ENCODE data around the gene TTL. TPM values are rescaled to one million over a fixed set of nuclear protein-coding genes. Genes with fewer than 3 reads are reported as not detected.

The TTL gene
- total RNA-seq, 1 experiment from 2014 or later: 31.8 TPM

DNA sequence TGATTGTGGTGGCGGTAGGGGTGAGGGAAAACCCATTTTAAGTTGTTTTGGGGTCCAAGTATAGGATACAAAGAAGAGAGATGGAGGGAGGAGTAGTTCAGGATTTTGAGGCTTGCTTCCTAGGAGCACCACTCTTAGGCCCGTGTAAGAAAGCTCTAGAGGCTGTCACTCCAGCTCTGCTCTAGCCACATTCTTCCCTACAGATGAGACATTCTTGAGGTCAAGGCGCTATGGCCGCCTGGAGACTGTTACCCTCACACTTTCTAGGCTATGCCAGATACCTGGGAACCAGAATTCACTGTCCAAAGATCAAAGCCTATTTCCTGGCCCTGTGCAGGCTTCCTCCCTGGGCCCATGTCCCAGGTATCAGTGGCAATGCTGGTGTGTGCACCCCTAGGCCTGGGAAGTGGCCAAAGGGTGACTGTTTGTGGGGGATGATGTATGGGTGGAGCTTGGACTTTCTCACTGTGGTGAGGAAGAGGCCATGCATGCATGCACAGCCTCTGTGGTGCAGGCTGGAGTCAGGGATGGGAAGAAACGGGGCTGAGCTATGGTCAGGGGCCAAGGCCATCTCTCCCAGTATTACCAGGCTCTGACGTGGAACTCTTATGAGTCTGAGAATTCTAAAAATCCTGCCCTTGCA, 7.0 kb upstream of the TTL start:
- TF ChIP-seq, protein P1, sequence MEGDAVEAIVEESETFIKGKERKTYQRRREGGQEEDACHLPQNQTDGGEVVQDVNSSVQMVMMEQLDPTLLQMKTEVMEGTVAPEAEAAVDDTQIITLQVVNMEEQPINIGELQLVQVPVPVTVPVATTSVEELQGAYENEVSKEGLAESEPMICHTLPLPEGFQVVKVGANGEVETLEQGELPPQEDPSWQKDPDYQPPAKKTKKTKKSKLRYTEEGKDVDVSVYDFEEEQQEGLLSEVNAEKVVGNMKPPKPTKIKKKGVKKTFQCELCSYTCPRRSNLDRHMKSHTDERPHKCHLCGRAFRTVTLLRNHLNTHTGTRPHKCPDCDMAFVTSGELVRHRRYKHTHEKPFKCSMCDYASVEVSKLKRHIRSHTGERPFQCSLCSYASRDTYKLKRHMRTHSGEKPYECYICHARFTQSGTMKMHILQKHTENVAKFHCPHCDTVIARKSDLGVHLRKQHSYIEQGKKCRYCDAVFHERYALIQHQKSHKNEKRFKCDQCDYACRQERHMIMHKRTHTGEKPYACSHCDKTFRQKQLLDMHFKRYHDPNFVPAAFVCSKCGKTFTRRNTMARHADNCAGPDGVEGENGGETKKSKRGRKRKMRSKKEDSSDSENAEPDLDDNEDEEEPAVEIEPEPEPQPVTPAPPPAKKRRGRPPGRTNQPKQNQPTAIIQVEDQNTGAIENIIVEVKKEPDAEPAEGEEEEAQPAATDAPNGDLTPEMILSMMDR (IDR thresholded peaks at IDR 0.05; ENCODE audit: unreplicated experiment): no peak
- Mint-ChIP-seq H3K27ac (ENCODE audit: unreplicated experiment) (no peak overlapping the region), H3K36me3 (ENCODE audit: insufficient read depth, unreplicated experiment) (peaks cover 4% of the 10 kb centered on the region), H3K4me3 (ENCODE audit: low read depth, unreplicated experiment) (no peak overlapping the region), H3K27me3 (ENCODE audit: unreplicated experiment) (no peaks in the 10 kb centered on the region), H3K9me3 (ENCODE audit: low read depth, unreplicated experiment) (no peaks in the 10 kb centered on the region), H3K4me1 (ENCODE audit: low read depth, unreplicated experiment) (no peaks in the 10 kb centered on the region)
- DNase-seq: no peak
- intact Hi-C loops (cut with micrococcal nuclease; ENCODE audit: unreplicated experiment): no loop called here
- CTCF ChIA-PET: no interaction called here
- no TSS peak for BruUV-seq (replicated peaks)

DNA sequence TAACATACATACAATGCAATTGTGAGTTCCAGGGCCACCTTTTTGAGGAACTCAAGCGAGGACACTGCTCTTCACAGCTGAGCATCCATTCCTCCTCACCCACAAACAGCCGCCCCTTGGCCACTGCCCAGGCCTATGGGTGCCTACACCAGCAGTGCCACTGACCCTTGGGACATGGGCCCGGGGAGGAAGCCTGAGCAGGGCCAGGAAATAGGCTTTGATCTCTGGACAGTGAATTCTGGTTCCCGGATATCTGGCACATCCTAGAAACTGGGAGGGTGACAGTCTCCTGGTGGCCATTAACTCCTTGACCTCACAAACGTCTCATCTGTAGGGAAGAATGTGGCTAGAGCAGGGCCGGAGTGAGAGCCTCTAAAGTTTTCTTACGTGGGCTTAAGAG, 5.5 kb upstream of the TTL start:
- no peak overlapping the region for H3K27ac Mint-ChIP-seq (ENCODE audit: unreplicated experiment)
- TF ChIP-seq, protein P1 (IDR thresholded peaks at IDR 0.05; ENCODE audit: unreplicated experiment): no peak
- no peak for DNase-seq
- no peak overlapping the region for H3K4me3 Mint-ChIP-seq (ENCODE audit: low read depth, unreplicated experiment)
- no TSS peak for BruUV-seq (replicated peaks)
- H3K9me3 Mint-ChIP-seq (ENCODE audit: low read depth, unreplicated experiment): no peaks in the 10 kb centered on the region
- H3K36me3 Mint-ChIP-seq (ENCODE audit: insufficient read depth, unreplicated experiment): peaks cover 17% of the 10 kb centered on the region
- no peaks in the 10 kb centered on the region for H3K27me3 Mint-ChIP-seq (ENCODE audit: unreplicated experiment)
- CTCF ChIA-PET: no interaction called here
- intact Hi-C loops (cut with micrococcal nuclease; ENCODE audit: unreplicated experiment): no loop called here
- H3K4me1 Mint-ChIP-seq (ENCODE audit: low read depth, unreplicated experiment): peaks cover 9% of the 10 kb centered on the region

DNA sequence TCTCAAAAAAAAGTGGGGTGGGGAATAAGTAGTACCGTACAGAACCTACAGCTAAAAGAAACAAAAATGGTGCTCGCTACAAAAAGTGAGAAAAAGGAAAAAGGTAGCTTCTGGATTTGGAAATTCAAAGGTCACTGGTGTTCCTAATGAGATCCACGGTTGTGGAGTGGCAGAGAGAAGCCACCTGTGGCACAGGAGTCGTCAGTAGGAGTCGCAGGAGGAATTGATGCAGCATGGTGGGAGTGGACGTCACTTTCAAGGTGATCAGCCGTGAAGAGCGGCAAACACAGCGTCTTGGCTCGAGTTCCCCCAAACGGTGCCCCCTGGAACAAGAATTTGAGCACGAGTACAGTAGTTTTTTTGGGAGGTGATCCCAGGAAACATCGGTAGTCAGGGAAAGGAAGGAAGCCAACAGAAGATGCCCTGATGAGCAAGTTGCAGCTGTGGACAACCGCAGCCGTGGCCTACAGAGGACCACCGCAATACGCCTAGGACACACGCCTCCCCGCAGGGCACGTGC, 1.4 kb upstream of the TTL start:
- CTCF ChIA-PET: interaction anchor here (0.7 to 1.5 kb wide), 4 partner anchors 14 to 403 kb away, joined by 3 to 4 read pairs (median 3); no protein-coding TSS in a partner anchor
- H3K27ac Mint-ChIP-seq (ENCODE audit: unreplicated experiment): peak overlapping the region; percentile 75
- no peaks in the 10 kb centered on the region for H3K9me3 Mint-ChIP-seq (ENCODE audit: low read depth, unreplicated experiment)
- peaks cover 36% of the 10 kb centered on the region for H3K36me3 Mint-ChIP-seq (ENCODE audit: insufficient read depth, unreplicated experiment)
- H3K4me3 Mint-ChIP-seq (ENCODE audit: low read depth, unreplicated experiment): peak overlapping the region; percentile 80
- TF ChIP-seq, protein P1 (IDR thresholded peaks at IDR 0.05; ENCODE audit: unreplicated experiment): no peak
- peaks cover 23% of the 10 kb centered on the region for H3K4me1 Mint-ChIP-seq (ENCODE audit: low read depth, unreplicated experiment)
- H3K27me3 Mint-ChIP-seq (ENCODE audit: unreplicated experiment): no peaks in the 10 kb centered on the region
- peak; percentile 6 for DNase-seq
- intact Hi-C loops (cut with micrococcal nuclease; ENCODE audit: unreplicated experiment): loop anchor here (10.0 kb wide), 1 partner anchor 104 kb away; the partner anchor contains the start of gene CHCHD5
- BruUV-seq (replicated peaks): no TSS peak

DNA sequence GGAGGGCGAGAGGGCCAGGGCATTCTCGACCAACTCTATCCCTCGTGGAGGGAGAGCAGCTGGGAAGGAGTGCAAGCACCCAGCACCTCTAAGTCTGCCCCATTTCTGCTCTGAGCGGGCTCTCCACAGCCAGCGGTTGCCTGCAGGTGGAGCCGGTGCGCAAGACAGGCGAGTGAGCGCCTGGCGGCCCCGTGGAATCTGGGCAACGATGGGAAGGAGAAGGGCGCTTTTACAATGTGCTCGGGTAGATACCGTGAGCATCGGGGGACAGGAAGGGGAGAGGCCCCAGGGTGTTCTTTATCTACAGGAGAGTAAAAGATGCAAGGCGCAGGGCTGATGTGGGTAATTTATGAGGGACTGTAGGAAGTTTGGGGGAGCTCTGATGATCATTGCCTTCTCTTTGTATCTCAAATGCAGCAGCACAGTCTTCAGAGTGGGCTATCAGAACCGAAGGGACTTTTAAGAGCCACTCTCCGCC, 867 bp upstream of the TTL start:
- H3K36me3 Mint-ChIP-seq (ENCODE audit: insufficient read depth, unreplicated experiment): peaks cover 36% of the 10 kb centered on the region
- BruUV-seq (replicated peaks): no TSS peak
- peak overlapping the region; percentile 80 for H3K4me3 Mint-ChIP-seq (ENCODE audit: low read depth, unreplicated experiment)
- intact Hi-C loops (cut with micrococcal nuclease; ENCODE audit: unreplicated experiment): loop anchor here (10.0 kb wide), 1 partner anchor 104 kb away; the partner anchor contains the start of gene CHCHD5
- H3K27ac Mint-ChIP-seq (ENCODE audit: unreplicated experiment): peak overlapping the region; percentile 75
- DNase-seq: peak; percentile 86
- H3K4me1 Mint-ChIP-seq (ENCODE audit: low read depth, unreplicated experiment): peaks cover 23% of the 10 kb centered on the region
- CTCF ChIA-PET: interaction anchor here (0.9 to 1.5 kb wide), 3 partner anchors 13 to 29 kb away, joined by 3 to 4 read pairs (median 3); no protein-coding TSS in a partner anchor
- TF ChIP-seq, protein P1 (IDR thresholded peaks at IDR 0.05; ENCODE audit: unreplicated experiment): peak; percentile 78
- H3K27me3 Mint-ChIP-seq (ENCODE audit: unreplicated experiment): no peaks in the 10 kb centered on the region
- H3K9me3 Mint-ChIP-seq (ENCODE audit: low read depth, unreplicated experiment): no peaks in the 10 kb centered on the region
